LNCAP (cell line): Measurements from ENCODE around the gene ELMO3.

Experiments
- TF ChIP-seq, protein P1 (sequence below): fragments of 450-650 bp; IDR thresholded peaks from 2 replicates; pipeline ENCODE4 v1.5.1; 2017; ENCODE audit warnings: mild to moderate bottlenecking

ELMO3 gene

GRCh38 chr16:67200491-67200890 is 1.6 kb downstream of the ELMO3 start:
- TF ChIP-seq, protein P1, sequence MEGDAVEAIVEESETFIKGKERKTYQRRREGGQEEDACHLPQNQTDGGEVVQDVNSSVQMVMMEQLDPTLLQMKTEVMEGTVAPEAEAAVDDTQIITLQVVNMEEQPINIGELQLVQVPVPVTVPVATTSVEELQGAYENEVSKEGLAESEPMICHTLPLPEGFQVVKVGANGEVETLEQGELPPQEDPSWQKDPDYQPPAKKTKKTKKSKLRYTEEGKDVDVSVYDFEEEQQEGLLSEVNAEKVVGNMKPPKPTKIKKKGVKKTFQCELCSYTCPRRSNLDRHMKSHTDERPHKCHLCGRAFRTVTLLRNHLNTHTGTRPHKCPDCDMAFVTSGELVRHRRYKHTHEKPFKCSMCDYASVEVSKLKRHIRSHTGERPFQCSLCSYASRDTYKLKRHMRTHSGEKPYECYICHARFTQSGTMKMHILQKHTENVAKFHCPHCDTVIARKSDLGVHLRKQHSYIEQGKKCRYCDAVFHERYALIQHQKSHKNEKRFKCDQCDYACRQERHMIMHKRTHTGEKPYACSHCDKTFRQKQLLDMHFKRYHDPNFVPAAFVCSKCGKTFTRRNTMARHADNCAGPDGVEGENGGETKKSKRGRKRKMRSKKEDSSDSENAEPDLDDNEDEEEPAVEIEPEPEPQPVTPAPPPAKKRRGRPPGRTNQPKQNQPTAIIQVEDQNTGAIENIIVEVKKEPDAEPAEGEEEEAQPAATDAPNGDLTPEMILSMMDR: no peak

GRCh38 chr16:67201411-67202345 is 2.7 kb downstream of the ELMO3 start:
- TF ChIP-seq, protein P1: no peak

GRCh38 chr16:67202426-67202825 is 3.5 kb downstream of the ELMO3 start:
- TF ChIP-seq, protein P1: no peak

DNA sequence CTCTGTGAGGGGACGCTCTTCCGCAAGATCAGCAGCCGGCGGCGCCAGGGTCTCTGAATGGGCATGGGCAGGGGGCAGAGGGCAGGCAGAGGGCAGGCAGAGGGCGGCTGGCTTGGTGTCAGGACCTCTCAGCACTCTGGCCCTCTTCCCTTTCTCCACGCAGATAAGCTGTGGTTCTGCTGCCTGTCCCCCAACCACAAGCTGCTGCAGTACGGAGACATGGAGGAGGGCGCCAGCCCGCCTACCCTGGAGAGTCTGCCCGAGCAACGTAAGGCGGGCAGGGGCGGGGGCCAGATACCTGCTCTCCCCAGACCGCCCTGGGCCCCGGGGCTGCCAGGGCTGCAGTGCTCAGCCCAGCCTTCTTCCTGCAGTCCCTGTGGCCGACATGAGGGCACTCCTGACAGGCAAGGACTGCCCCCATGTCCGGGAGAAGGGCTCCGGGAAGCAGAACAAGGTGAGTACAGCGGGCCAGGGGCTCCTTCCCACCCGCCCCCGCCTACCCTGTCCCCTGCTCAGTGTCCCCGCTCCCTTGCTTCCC is 4.1 kb downstream of the ELMO3 start:
- TF ChIP-seq, protein P1: no peak

DNA sequence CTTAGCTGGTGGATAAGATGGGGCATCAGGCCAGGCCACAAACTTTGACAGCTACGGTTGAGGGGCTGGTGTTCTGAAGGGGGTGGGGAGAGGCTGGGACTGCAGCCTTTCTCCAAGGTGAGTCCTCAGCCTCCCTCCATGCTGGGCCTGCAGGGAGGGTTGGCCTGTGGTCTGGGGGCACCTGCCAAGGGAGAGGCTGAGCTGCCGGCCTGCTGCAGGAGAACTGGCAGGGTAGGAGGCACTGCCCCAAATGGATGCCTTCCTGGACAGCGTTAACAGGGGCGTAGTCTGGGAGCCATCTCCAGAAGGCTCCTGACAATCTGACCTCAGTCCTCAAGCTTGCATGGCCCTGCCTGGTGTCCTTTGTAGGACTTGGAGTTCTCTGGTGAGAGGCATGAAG is 5.1 kb downstream of the ELMO3 start:
- TF ChIP-seq, protein P1: no peak

- TF ChIP-seq, protein P1: no peak
Measured at GRCh38 chr16:67206129-67206837, 7.4 kb downstream of the ELMO3 start.

DNA sequence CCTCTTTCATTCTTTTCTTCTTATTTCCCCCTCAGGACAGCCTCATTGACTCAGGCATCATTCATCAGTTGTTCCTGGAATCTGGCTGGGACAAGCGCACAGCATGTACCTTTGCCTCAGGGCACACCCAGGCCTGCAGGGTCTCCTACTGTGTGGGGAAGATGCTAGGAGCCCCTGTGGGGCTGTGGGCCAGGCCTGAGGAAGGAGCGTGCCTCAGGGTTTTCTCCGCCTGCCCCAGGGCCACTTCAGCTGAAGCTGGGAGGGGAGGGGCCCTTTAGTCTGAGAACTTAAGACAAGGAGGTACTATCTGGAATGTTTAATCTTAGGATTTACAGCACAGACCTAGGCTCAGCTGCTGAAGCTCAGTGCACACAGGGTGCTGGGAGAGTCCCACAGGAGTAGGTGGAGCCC is 7.9 kb downstream of the ELMO3 start:
- TF ChIP-seq, protein P1: no peak
